Duodenal mucosa (tissue), 2 donors: Measurements from ENCODE around the gene ZFAND3.

Experiments
- H3K27ac ChIP-seq: one replicate; pipeline ENCODE4 v1.7.0; 2013; ENCODE audit warnings: low read depth, low read length
- H3K27me3 ChIP-seq, 2 donors: one replicate each; pipeline ENCODE4 v1.7.0; 2013; ENCODE audit warnings: low read length in 2 of 2, control low read depth in 1 of 2; ENCODE audit not compliant: insufficient read depth in 2 of 2, control insufficient read depth in 1 of 2
- H3K36me3 ChIP-seq, 2 donors: one replicate each; pipeline ENCODE4 v1.7.0; 2013; ENCODE audit warnings: low read length in 2 of 2, control low read depth in 1 of 2; ENCODE audit not compliant: insufficient read depth in 2 of 2, control insufficient read depth in 1 of 2
- H3K4me1 ChIP-seq, 2 donors: one replicate each; pipeline ENCODE4 v1.7.0; 2013; ENCODE audit warnings: low read length in 2 of 2, control low read depth in 1 of 2; ENCODE audit not compliant: insufficient read depth in 2 of 2, control insufficient read depth in 1 of 2
- H3K4me3 ChIP-seq, 2 donors: one replicate each; pipeline ENCODE4 v1.7.0; 2013; ENCODE audit warnings: low read length in 2 of 2, low read depth in 1 of 2
- H3K9ac ChIP-seq, 2 donors: one replicate each; pipeline ENCODE4 v1.7.0; 2013; ENCODE audit warnings: low read length in 2 of 2, low read depth in 1 of 2
- H3K9me3 ChIP-seq, 2 donors: one replicate each; pipeline ENCODE4 v1.7.0; 2013; ENCODE audit warnings: low read length in 2 of 2, control low read depth in 1 of 2; ENCODE audit not compliant: control insufficient read depth in 1 of 2

Gene ZFAND3

DNA sequence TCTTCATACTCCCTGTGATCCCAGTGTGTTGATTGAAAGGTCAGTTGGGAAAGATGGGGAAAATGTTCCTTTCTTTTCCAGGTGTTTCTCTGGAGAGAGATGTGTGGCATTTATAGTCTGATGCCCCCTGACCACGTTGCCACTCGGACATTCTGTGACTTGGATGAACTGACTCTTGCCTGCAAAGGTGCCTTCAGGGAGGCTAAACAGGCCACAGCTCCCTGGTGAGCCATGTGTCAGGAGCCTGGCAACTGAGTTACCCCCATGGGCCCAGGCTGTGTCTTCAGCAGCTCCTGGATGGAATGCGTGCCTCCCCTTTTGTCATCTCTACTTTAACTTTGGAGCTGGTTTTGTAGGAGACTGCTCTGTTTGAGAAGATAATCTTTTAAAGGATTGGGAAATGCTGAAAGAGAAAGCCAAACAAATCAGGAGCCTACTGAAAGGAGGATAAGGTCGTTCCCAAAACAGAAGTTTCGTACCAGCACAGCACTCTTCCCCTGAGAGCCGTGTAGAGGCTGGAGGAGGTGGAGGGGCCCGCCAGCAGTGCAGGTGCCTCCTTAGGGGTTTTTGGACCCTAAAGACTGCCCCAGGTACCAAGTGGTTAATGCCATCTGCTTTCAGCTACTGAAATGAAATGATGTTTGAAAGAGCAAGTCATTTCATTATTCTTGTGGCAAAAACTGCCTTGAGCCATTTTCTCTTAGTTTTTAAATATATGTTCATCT lies 322.8 kb downstream of the ZFAND3 start:
- Histone ChIP-seq H3K4me3 (no peak overlapping the region), H3K9me3 (no peaks in the 10 kb centered on the region), H3K27me3 (no peaks in the 10 kb centered on the region), H3K36me3 (peaks cover 5 to 19% of the 10 kb centered on the region in 2 donors), H3K27ac (no peak overlapping the region), H3K9ac (no peak overlapping the region), H3K4me1 (no peaks in the 10 kb centered on the region)

DNA sequence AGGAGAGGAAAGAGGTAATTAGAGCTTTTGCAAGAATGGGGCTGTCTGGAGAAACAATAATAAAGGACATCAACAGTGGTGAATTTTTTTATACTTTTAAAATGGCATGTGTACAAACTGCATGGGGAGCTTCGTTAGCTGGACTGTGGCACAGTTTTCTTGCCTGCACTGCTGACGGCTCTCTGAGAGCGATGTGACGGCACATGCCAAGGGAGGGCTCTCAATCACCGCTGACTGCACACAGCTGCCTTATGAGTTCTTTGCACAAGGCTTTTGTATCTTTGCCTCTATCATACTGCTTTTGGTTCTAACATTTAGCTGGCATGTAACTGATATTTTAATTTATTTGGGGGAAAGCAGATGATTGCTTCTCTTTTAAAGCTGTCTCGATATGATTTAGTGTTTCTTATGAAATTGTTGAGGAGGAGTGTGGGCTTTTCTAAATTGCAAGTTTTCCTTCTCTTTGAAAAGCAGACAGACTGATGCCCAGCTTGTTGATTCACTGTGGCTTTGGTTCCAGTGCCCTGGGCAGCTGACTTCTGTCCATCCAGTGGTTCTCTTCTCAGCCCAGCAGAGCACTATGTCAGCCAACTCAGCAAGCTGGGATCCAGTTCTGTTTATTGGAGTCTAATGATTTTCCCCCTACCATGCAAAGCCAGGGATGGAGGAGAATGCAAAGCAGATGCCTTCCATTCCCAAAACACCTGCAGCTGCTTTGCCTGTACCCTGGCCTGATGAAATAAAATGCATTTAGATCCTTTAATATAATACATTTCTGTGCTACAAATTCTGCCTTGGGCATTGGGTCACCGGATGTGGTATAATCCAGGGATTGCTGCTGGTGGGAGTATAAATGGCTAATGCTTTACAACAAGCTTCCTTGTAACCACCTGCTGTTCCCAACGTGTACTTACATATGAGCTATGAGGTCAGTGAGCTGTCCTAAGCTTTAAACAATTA lies 323.9 kb downstream of the ZFAND3 start:
- Histone ChIP-seq H3K4me3 (no peak overlapping the region), H3K27me3 (no peaks in the 10 kb centered on the region), H3K9ac (no peak overlapping the region), H3K9me3 (no peaks in the 10 kb centered on the region), H3K36me3 (peaks cover 5 to 19% of the 10 kb centered on the region in 2 donors), H3K4me1 (no peaks in the 10 kb centered on the region), H3K27ac (no peak overlapping the region)

DNA sequence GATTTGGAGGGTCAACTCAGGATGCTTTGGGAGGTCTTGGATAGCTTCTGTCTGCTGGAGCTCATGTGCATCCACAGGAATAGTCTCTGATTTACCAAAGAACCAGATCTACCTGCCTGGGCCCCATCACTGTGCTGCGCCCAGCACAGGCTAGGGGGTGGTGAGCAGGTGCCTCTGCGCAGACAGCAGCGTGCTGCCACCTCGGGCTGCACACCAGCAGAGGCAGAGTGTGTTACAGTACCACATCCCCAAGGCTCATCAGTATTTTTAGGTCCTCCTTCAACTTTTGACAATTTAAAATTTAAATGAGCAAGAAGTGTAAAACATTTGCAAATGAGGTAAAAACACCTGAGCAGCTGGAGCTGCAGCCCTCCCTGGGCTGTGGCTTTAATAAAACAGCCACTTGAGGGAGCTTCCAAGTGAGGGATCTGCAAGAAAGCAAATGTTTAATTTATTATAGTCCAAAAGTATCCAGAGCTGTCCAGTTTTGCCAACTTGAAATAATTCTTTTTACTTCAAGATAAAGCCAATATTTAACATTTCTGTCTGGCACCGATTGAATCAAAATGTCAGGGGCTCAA lies 324.9 kb downstream of the ZFAND3 start:
- Histone ChIP-seq H3K9ac (no peak overlapping the region), H3K36me3 (peaks cover 5 to 19% of the 10 kb centered on the region in 2 donors), H3K4me1 (no peaks in the 10 kb centered on the region), H3K9me3 (no peaks in the 10 kb centered on the region), H3K27ac (no peak overlapping the region), H3K27me3 (no peaks in the 10 kb centered on the region), H3K4me3 (no peak overlapping the region)

DNA sequence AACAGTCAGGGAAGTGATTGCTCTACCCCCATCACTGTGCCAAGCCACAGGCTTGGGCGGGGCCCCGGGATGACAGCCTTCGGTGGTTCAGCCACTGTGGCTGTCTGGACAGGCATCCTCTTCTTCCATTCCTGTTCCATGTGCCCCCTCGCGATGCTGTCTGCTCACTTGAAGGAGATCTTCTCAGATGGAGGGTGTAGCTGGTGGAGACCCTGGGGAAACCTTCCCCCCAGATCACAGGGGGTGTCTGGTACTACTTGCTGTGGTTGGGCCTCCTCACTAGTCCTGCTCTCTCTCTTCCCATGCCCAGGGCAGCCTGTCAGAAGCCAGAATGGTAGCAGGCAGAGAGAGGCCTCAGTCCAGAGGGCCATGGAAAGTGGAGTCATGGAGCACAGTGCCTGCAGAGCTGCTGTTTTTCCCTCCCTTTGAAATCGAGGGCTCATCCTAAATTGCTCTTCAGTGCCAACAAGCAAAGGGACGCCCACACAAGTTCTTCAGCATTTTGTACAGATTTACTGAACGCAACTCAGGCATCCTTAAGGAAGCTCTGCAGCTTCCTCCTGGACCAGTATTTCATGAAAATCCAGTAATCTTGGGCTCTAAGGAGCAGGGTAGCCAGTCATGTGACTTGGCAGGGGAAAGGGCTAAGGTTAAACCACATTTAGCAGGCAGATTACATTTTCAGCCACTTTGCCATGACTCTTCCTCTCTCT lies 326.6 kb downstream of the ZFAND3 start:
- Histone ChIP-seq H3K36me3 (peaks cover 13 to 25% of the 10 kb centered on the region in 2 donors), H3K27ac (no peak overlapping the region), H3K4me1 (no peaks in the 10 kb centered on the region)

DNA sequence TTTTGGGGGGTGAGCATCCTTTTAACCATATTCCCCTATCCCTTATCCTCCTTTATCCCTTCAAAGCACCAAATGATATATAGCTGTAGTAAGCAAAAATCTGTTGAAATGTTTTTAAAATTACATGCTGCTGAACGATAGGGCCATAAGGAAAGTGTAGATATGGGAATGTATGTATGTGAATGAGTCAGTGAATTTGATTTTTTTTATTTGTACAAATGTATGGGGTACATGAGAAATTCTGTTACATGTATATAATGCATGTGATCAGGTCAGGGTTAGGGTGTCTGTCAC lies 327.2 kb downstream of the ZFAND3 start:
- Histone ChIP-seq H3K27me3 (no peaks in the 10 kb centered on the region), H3K4me3 (no peak overlapping the region), H3K27ac (no peak overlapping the region), H3K36me3 (peaks cover 13 to 30% of the 10 kb centered on the region in 2 donors), H3K4me1 (no peaks in the 10 kb centered on the region), H3K9ac (no peak overlapping the region), H3K9me3 (no peaks in the 10 kb centered on the region)

More for the DNA sequence above, 326.6 kb downstream of the ZFAND3 start:
- Histone ChIP-seq H3K9ac (no peak overlapping the region), H3K9me3 (no peaks in the 10 kb centered on the region), H3K27me3 (no peaks in the 10 kb centered on the region), H3K4me3 (no peak overlapping the region)

DNA sequence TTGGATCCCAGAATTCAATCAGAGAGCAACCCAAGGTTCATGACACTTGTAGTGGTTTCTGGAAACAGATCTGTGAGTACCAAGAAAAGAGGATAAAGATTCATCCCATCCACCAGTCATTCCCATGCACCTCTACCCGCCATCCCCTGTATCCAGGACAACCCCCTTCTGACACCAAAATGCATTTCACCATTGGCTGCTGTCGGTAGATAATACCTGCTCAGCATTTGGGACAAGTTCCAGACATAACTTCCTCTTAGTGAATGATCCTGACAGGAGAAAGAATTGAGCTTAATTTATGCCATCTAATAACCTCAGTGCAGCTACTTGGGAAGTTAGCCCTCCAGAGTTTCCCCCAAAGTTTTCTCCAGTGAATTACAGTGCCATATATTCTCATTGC lies 329.1 kb downstream of the ZFAND3 start:
- Histone ChIP-seq H3K4me1 (no peaks in the 10 kb centered on the region), H3K27me3 (no peaks in the 10 kb centered on the region), H3K9me3 (no peaks in the 10 kb centered on the region), H3K27ac (no peak overlapping the region), H3K9ac (no peak overlapping the region), H3K36me3 (peaks cover 13 to 36% of the 10 kb centered on the region in 2 donors), H3K4me3 (no peak overlapping the region)

DNA sequence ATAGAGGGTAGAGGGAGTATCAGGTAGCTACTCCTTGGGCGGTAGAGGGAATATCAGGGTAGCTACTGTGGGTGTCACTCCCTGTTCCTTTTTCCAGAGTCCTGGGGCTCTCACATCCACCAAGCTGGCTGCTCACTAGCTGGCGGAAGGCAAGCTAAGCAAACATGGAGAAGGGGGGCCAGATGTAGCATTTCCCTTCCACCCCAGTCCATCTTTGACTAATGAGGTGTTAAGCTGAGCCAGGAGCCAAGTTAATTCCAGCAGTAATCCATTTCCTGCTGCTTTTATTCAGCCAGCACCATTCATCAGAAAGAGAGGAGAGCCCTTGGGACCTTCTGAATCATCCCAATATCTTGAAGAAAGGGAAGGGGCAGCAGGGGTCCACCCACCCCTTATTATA lies 330.0 kb downstream of the ZFAND3 start:
- Histone ChIP-seq H3K36me3 (peaks cover 13 to 36% of the 10 kb centered on the region in 2 donors), H3K9me3 (no peaks in the 10 kb centered on the region), H3K27ac (no peak overlapping the region), H3K4me3 (no peak overlapping the region), H3K4me1 (no peaks in the 10 kb centered on the region), H3K27me3 (no peaks in the 10 kb centered on the region), H3K9ac (no peak overlapping the region)

DNA sequence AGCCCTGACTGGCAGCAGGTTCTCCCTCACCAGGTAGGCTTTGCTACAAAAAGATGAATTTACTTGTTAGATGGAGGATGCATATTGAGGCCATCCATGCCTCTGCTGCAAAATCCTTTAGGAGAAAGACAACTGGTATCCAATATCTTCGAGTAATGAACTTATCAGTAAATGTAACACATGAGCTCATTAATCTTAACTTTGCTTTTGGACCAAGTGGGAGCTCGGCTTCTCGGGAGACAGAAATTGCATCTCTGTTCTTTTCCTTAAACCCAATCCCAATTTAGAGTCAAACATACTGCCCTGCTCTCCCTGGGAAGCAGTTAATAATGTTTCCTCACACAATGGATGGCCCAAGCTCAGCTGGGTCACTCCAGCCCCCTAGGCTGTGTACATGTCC lies 330.5 kb downstream of the ZFAND3 start:
- Histone ChIP-seq H3K27ac (no peak overlapping the region), H3K9ac (no peak overlapping the region), H3K4me1 (no peaks in the 10 kb centered on the region), H3K36me3 (peaks cover 13 to 34% of the 10 kb centered on the region in 2 donors), H3K4me3 (no peak overlapping the region), H3K27me3 (no peaks in the 10 kb centered on the region), H3K9me3 (no peaks in the 10 kb centered on the region)

DNA sequence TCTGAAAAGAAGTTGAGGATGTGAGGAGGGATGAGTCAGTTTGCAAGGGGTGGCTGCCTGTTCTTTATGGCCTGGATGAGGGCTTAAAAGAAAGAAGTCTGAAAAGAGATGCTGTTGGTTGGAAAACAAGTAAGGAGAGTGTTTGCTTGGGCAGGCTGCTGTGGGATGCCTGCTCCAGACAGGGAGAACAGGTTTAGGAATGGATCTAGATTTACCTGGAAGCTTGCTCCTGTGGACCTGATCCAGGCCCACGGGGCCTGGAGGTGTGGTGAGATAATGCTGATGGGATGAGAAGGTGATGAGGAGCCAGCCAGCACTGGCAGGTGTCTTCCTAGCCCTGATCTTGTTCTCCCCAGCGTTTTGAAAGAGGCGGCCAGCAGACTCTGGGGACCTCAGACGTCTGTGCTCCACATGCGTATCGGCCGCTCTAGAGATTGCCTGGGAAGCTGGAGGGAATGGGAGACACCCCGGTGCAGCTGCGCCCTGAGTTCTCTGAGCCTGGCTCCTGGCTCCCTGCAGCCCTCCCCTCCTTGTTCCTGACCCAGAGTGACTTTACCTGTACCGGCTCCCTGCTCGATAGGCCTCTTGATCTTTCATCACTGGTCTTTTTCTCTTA lies 331.3 kb downstream of the ZFAND3 start:
- peaks cover 13 to 30% of the 10 kb centered on the region in 2 donors for H3K36me3 ChIP-seq
- no peak overlapping the region for H3K4me3 ChIP-seq
- H3K27ac ChIP-seq: no peak overlapping the region
- H3K9ac ChIP-seq: no peak overlapping the region
- no peaks in the 10 kb centered on the region for H3K27me3 ChIP-seq
- H3K9me3 ChIP-seq: no peaks in the 10 kb centered on the region
- H3K4me1 ChIP-seq: no peaks in the 10 kb centered on the region
